ENCODE data around the gene PEX26. TPM values are rescaled to one million over a fixed set of nuclear protein-coding genes. Genes with fewer than 3 reads are reported as not detected.

The PEX26 gene
- total RNA-seq, 1 donor from 2014 or later = 49.7 TPM

DNA sequence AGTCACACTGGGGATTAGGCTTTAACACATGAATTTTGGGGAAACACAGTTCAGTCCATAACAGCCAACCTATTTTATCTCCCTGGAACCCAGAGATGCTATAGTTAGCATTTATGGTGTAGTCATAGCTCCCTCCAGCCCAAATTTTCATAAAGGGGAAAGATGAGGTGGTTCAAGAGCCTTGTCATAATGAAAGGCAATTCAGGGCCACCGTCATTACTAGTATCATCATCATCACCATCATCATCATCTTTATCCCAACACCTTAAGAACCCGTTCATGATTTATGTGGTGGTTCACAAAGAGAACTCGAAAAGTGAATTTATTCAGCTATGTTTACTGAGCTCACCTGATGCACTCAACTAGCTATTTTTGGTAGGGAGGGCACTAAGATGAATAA is 30.4 kb downstream of the PEX26 start:
- Mint-ChIP-seq H3K27me3 (ENCODE audit: unreplicated experiment) (peaks cover 12% of the 10 kb centered on the region), H3K9me3 (ENCODE audit: unreplicated experiment) (peaks cover 4% of the 10 kb centered on the region), H3K4me3 (ENCODE audit: unreplicated experiment) (no peak overlapping the region), H3K4me1 (ENCODE audit: unreplicated experiment) (peaks cover 7% of the 10 kb centered on the region), H3K27ac (ENCODE audit: unreplicated experiment) (no peak overlapping the region), H3K36me3 (ENCODE audit: low read depth, unreplicated experiment) (peaks cover 21% of the 10 kb centered on the region)
- DNase-seq (ENCODE audit: low spot score) = no peak
- TF ChIP-seq, protein P1, sequence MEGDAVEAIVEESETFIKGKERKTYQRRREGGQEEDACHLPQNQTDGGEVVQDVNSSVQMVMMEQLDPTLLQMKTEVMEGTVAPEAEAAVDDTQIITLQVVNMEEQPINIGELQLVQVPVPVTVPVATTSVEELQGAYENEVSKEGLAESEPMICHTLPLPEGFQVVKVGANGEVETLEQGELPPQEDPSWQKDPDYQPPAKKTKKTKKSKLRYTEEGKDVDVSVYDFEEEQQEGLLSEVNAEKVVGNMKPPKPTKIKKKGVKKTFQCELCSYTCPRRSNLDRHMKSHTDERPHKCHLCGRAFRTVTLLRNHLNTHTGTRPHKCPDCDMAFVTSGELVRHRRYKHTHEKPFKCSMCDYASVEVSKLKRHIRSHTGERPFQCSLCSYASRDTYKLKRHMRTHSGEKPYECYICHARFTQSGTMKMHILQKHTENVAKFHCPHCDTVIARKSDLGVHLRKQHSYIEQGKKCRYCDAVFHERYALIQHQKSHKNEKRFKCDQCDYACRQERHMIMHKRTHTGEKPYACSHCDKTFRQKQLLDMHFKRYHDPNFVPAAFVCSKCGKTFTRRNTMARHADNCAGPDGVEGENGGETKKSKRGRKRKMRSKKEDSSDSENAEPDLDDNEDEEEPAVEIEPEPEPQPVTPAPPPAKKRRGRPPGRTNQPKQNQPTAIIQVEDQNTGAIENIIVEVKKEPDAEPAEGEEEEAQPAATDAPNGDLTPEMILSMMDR (IDR thresholded peaks at IDR 0.05; ENCODE audit: unreplicated experiment) = no peak

DNA sequence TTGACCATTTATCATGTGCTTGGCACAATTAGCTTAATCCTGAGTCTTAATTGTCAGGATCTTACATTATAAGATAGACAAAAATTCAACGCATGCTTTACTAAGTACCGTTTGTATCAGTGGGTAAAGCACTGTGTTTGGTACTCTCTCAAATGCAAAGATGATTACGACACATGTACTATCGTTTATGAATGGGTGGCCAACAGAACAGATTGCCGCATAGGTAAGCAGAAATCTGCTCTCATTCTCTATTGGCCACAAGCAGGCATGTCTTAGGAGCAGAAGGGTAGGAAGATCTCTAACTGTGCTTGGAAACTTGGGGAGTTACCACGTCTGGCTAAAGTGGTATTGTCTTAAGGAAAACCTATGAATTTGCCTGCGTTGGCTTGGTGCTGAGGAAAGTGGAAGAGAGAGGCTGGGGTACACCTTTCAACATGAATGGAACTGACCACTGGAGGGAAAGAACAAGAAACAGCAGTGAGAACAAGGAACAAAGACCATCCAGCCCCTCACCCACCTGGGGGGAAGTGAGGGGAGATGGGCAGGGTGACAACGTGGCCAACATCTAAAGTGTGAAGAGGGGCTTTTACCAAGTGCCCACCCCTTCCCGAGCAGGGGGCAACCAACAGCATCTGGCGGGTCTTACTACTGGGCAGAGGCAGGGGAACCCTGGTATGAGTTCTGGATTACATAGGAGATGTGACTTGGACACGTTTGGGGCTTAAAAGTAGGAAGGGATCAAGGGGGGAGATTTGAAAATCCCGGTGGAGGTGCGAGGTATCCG is 31.8 kb downstream of the PEX26 start:
- Mint-ChIP-seq H3K9me3 (ENCODE audit: unreplicated experiment) (peaks cover 4% of the 10 kb centered on the region), H3K27ac (ENCODE audit: unreplicated experiment) (no peak overlapping the region), H3K4me3 (ENCODE audit: unreplicated experiment) (peak overlapping the region; percentile 81), H3K36me3 (ENCODE audit: low read depth, unreplicated experiment) (peaks cover 21% of the 10 kb centered on the region), H3K27me3 (ENCODE audit: unreplicated experiment) (peaks cover 14% of the 10 kb centered on the region), H3K4me1 (ENCODE audit: unreplicated experiment) (peaks cover 19% of the 10 kb centered on the region)
- TF ChIP-seq, protein P1 (IDR thresholded peaks at IDR 0.05; ENCODE audit: unreplicated experiment) = no peak
- DNase-seq (ENCODE audit: low spot score) = no peak

DNA sequence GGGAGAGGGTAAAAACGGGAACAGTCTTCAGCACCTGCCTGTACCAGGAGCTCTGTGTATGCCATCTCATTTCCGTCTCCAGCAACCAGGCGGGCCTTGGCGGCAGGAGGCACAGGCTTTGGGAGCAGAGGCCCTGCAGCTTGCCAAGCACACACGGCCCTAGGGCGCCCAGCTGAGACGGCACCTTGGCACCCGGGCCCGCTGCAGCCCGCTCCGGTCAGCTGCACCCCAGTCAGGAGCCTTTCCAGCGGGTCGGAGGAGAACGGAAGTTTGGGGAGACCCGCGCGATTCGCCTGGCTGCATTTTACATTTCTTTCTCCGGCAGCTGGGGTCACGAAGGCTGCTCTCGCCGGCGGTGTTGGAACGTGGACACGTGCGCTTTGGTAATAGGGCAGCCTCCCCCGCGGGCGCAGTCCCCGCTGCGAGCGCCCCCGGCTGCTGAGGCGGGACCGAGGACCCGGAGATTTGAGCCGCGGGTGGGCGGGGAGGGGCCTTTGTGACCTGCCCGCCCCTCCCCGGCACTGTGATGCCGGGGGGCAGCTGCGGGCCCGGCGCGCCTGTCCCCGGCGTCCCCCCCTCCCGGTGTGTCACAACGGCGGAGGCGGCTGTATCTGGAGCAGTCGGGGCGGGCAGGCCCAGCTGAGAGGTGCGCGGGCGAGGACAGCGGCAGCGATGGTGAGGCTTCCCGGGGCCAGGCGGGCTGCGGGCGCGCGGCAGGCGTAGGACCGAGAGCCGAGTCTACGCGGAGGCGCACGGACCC is 32.6 kb downstream of the PEX26 start, which contains the start of gene TUBA8:
TSS of gene TUBA8 (plus strand) at position 616 of the 760 bp plus-strand sequence. CDS start at position 673, 57 bp downstream.
- H3K27ac Mint-ChIP-seq (ENCODE audit: unreplicated experiment) = no peak within 1 kb of the TSS
- H3K9me3 Mint-ChIP-seq (ENCODE audit: unreplicated experiment) = peaks cover 4% of the 10 kb centered on the region
- H3K4me1 Mint-ChIP-seq (ENCODE audit: unreplicated experiment) = peaks cover 22% of the 10 kb centered on the region
- peaks cover 14% of the 10 kb centered on the region for H3K27me3 Mint-ChIP-seq (ENCODE audit: unreplicated experiment)
- peak; percentile 46 for DNase-seq (ENCODE audit: low spot score)
- TF ChIP-seq, protein P1 (IDR thresholded peaks at IDR 0.05; ENCODE audit: unreplicated experiment) = no peak
- H3K4me3 Mint-ChIP-seq (ENCODE audit: unreplicated experiment) = peak within 1 kb of the TSS; percentile 81
- peaks cover 14% of the 10 kb centered on the region for H3K36me3 Mint-ChIP-seq (ENCODE audit: low read depth, unreplicated experiment)

DNA sequence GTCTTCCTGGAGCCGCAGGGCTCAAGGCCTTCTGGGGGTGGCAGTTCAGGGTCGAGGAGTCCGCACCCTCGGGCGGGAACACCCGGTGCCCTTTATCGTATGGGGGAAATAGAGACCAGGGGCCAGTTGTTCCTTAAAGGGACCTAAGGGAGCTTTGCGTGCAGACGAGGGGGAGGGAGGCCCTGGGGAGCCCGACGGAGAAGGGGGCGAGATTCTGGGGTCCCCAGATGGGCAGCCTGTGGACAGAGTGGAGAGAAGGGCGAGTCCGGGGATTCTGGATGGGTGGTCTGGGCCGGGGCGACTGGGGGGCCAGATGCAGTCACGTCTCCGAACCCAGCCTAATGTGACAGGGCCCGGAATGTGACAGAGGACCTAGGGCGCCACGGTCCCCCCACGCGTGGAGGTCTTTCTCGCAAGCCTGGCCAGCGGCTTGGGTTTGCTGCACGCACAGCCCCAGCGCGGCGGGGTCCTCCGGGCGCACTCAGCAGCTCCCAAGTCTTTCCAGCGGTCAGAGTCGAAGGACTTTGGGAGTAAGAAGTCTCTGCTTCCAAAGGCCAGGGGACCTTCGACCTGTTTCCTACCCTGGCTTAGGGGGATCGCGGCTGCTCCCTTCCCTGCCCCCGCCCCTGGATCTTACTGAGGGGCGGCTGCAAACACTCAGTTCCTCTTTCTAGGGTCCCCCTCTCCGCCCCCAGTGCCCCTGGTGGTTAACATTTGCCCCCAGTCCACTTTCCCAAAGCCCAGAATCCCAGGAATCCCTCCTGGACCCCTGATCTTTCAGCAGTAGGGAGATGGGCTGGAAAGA is 33.4 kb downstream of the PEX26 start:
- Mint-ChIP-seq H3K27me3 (ENCODE audit: unreplicated experiment) (peaks cover 14% of the 10 kb centered on the region), H3K9me3 (ENCODE audit: unreplicated experiment) (no peaks in the 10 kb centered on the region), H3K27ac (ENCODE audit: unreplicated experiment) (no peak overlapping the region), H3K36me3 (ENCODE audit: low read depth, unreplicated experiment) (peaks cover 7% of the 10 kb centered on the region), H3K4me1 (ENCODE audit: unreplicated experiment) (peaks cover 22% of the 10 kb centered on the region), H3K4me3 (ENCODE audit: unreplicated experiment) (no peak overlapping the region)
- TF ChIP-seq, protein P1 (IDR thresholded peaks at IDR 0.05; ENCODE audit: unreplicated experiment) = no peak
- no peak for DNase-seq (ENCODE audit: low spot score)
